NT2/D1 (cell line): ENCODE data around the gene SLC27A3.

Experiments
- SUZ12 ChIP-seq: IDR thresholded peaks from 2 replicates; pipeline ENCODE4 v1.6.1; 2011; ENCODE audit not compliant: insufficient read length, insufficient read depth; ENCODE audit errors: extremely low read depth
- YY1 ChIP-seq: IDR thresholded peaks from 2 replicates; pipeline ENCODE4 v1.6.1; 2011; ENCODE audit not compliant: insufficient read length, insufficient read depth
- ZNF274 ChIP-seq: IDR thresholded peaks from 2 replicates; pipeline ENCODE4 v1.6.1; 2011; ENCODE audit warnings: mild to moderate bottlenecking, low read depth, low read length

- TF ChIP-seq SUZ12 (no peak), YY1 (no peak), ZNF274 (no peak)
Measured at GRCh38 chr1:153754266-153754665, 20.9 kb upstream of the SLC27A3 start.
